Measurements from ENCODE around the gene C17orf75. TPM values are rescaled to one million over a fixed set of nuclear protein-coding genes. Genes with fewer than 3 reads are reported as not detected.
A peak's percentile ranks its signal among the peaks of the same experiment; 100 is the strongest.

The C17orf75 gene
- total and polyA plus RNA-seq, 2 donors (not counting 1 experiment from before 2014, with no cell fraction given): 11.3 to 24.5 TPM

GRCh38 chr17:32319548-32319905 lies 22.4 kb downstream of the C17orf75 start:
- no peaks in the 10 kb centered on the region for H3K36me3 ChIP-seq (replicated peaks in 1 of 2; ENCODE audit: control extremely low read depth in 1 of 2, control insufficient read depth in 1 of 2, extremely low read depth in 1 of 2, insufficient read depth in 2 of 2, low read length in 1 of 2)
- H3K27ac ChIP-seq (ENCODE audit: low read length in 2 of 2): peak overlapping the region in 1 of 2 donors; percentile 21
- peaks cover 19 to 27% of the 10 kb centered on the region in 2 donors for H3K4me1 ChIP-seq (ENCODE audit: control insufficient read depth in 2 of 2, insufficient read depth in 2 of 2, low read length in 2 of 2)
- H3K9ac ChIP-seq (ENCODE audit: low read length): peak overlapping the region; percentile 50
- no peaks in the 10 kb centered on the region for H3K79me2 ChIP-seq (ENCODE audit: control insufficient read depth, insufficient read depth, low read length)
- H3K4me2 ChIP-seq (replicated peaks; ENCODE audit: low read depth, low read length, poor library complexity, severe bottlenecking): peak overlapping the region; percentile 68
- intact Hi-C loops (cut with micrococcal nuclease): loop anchor here (1.0 to 5.0 kb wide), 4 partner anchors 22 to 312 kb away; partner anchors contain the start of genes LRRC37B and ZNF207
- peak; percentile 93 for DNase-seq
- peaks cover 0 to 5% (median 0%) of the 10 kb centered on the region in 4 experiments for H3K27me3 ChIP-seq (replicated peaks in 1 of 4; ENCODE audit: control extremely low read depth in 1 of 4, control insufficient read depth in 3 of 4, insufficient read depth in 4 of 4, low read length in 3 of 4)
- no peaks in the 10 kb centered on the region for H3K9me3 ChIP-seq (ENCODE audit: control extremely low read depth in 1 of 3, control insufficient read depth in 2 of 3, insufficient read depth in 1 of 3, low read length in 2 of 3)
- peaks cover 26% of the 10 kb centered on the region for H3K4me1 Mint-ChIP-seq
- peak; percentile 98 for ATAC-seq (ENCODE audit: low read depth)
- H3K27me3 Mint-ChIP-seq: no peaks in the 10 kb centered on the region
- WGBS (ENCODE audit: insufficient coverage): 0% methylated on average over 3 of the region's 5 CpGs
- peak overlapping the region; percentile 29 for H2AFZ ChIP-seq (ENCODE audit: insufficient read depth, low read depth, low read length, poor library complexity, severe bottlenecking)
- H3K4me3 Mint-ChIP-seq: peak overlapping the region; percentile 83
- peak; percentile 85 for TF ChIP-seq CTCF (IDR thresholded peaks at IDR 0.05)
- TF ChIP-seq EZH2 (IDR thresholded peaks at IDR 0.05; ENCODE audit: borderline replicate concordance, insufficient read depth, low read depth, low read length, poor library complexity, severe bottlenecking): no peak
- ChIA-PET POLR2A (interaction anchor here (1.0 to 1.4 kb wide), 2 partner anchors 22 to 115 kb away, joined by 3 to 6 read pairs; partner anchors contain the start of gene C17orf75), CTCF (interaction anchor here (0.6 to 6.9 kb wide), 14 partner anchors 9 to 1165 kb away, joined by 3 to 36 read pairs (median 4); partner anchors contain the start of gene LRRC37B)
- no peaks in the 10 kb centered on the region for H4K20me1 ChIP-seq (ENCODE audit: control insufficient read depth, insufficient read depth, low read length, poor library complexity, severe bottlenecking)
- peak overlapping the region in 4 of 5 experiments; percentile 28 to 62 (median 53) for H3K4me3 ChIP-seq (ENCODE audit: control extremely low read depth in 1 of 5, extremely low read depth in 1 of 5, insufficient read depth in 1 of 5, low read depth in 2 of 5, low read length in 4 of 5)
- no peaks in the 10 kb centered on the region for H3K9me3 Mint-ChIP-seq (ENCODE audit: insufficient read depth)
- peak overlapping the region; percentile 15 for H3K27ac Mint-ChIP-seq

GRCh38 chr17:32318071-32318470 lies 23.9 kb downstream of the C17orf75 start:
- H3K27me3 ChIP-seq (replicated peaks in 1 of 4; ENCODE audit: control extremely low read depth in 1 of 4, control insufficient read depth in 3 of 4, insufficient read depth in 4 of 4, low read length in 3 of 4): peaks cover 0 to 5% (median 0%) of the 10 kb centered on the region in 4 experiments
- no peaks in the 10 kb centered on the region for H3K27me3 Mint-ChIP-seq
- no peaks in the 10 kb centered on the region for H3K79me2 ChIP-seq (ENCODE audit: control insufficient read depth, insufficient read depth, low read length)
- TF ChIP-seq CTCF (IDR thresholded peaks at IDR 0.05): no peak
- no peak for TF ChIP-seq EZH2 (IDR thresholded peaks at IDR 0.05; ENCODE audit: borderline replicate concordance, insufficient read depth, low read depth, low read length, poor library complexity, severe bottlenecking)
- no peaks in the 10 kb centered on the region for H4K20me1 ChIP-seq (ENCODE audit: control insufficient read depth, insufficient read depth, low read length, poor library complexity, severe bottlenecking)
- no peak overlapping the region for H3K9ac ChIP-seq (ENCODE audit: low read length)
- H3K27ac ChIP-seq (ENCODE audit: low read length in 2 of 2): no peak overlapping the region
- no peaks in the 10 kb centered on the region for H3K36me3 ChIP-seq (replicated peaks in 1 of 2; ENCODE audit: control extremely low read depth in 1 of 2, control insufficient read depth in 1 of 2, extremely low read depth in 1 of 2, insufficient read depth in 2 of 2, low read length in 1 of 2)
- DNase-seq (no peak), ATAC-seq (ENCODE audit: low read depth) (no peak)
- H3K4me3 ChIP-seq (ENCODE audit: control extremely low read depth in 1 of 5, extremely low read depth in 1 of 5, insufficient read depth in 1 of 5, low read depth in 2 of 5, low read length in 4 of 5): no peak overlapping the region
- peaks cover 20% of the 10 kb centered on the region for H3K4me1 Mint-ChIP-seq
- no peak overlapping the region for H3K4me2 ChIP-seq (replicated peaks; ENCODE audit: low read depth, low read length, poor library complexity, severe bottlenecking)
- WGBS (ENCODE audit: insufficient coverage): 100% methylated on average over 4 of the region's 8 CpGs
- H3K9me3 Mint-ChIP-seq (ENCODE audit: insufficient read depth): no peaks in the 10 kb centered on the region
- peaks cover 10 to 17% of the 10 kb centered on the region in 2 donors for H3K4me1 ChIP-seq (ENCODE audit: control insufficient read depth in 2 of 2, insufficient read depth in 2 of 2, low read length in 2 of 2)
- intact Hi-C loops (cut with micrococcal nuclease): loop anchor here (2.0 to 5.0 kb wide), 2 partner anchors 33 to 311 kb away; partner anchors contain the start of genes LRRC37B and ZNF207
- no peak overlapping the region for H3K27ac Mint-ChIP-seq
- H2AFZ ChIP-seq (ENCODE audit: insufficient read depth, low read depth, low read length, poor library complexity, severe bottlenecking): no peak overlapping the region
- H3K4me3 Mint-ChIP-seq: peak overlapping the region; percentile 39
- POLR2A ChIA-PET: interaction anchor here (1.0 kb wide), 1 partner anchor 115 kb away, joined by 3 read pairs; no protein-coding TSS in a partner anchor
- no peaks in the 10 kb centered on the region for H3K9me3 ChIP-seq (ENCODE audit: control extremely low read depth in 1 of 3, control insufficient read depth in 2 of 3, insufficient read depth in 1 of 3, low read length in 2 of 3)
- CTCF ChIA-PET: interaction anchor here (1.3 to 6.9 kb wide), 7 partner anchors 11 to 311 kb away, joined by 4 to 36 read pairs (median 8); partner anchors contain the start of gene LRRC37B
